SJSA1 (cell line): ENCODE data around the gene CDC42BPB. TPM values are rescaled to one million over a fixed set of nuclear protein-coding genes. Genes with fewer than 3 reads are reported as not detected.

Experiments used
- DNase-seq, 2 experiments: peaks; one replicate each; pipeline ENCODE4 v3.0.0-alpha.2; 2015 to 2020; ENCODE audit warnings: low spot score in 2 of 2, low read depth in 1 of 2
- H3K27ac ChIP-seq: fragments of 250-450 bp; sonication (Bioruptor Pico); 2 replicates; pipeline ENCODE4 v1.5.1; 2020; ENCODE audit warnings: mild to moderate bottlenecking, moderate library complexity
- H3K27me3 ChIP-seq: fragments of 250-450 bp; sonication (Bioruptor Pico); replicated peaks from 2 replicates; pipeline ENCODE4 v1.5.1; 2020; ENCODE audit warnings: mild to moderate bottlenecking, moderate library complexity
- H3K36me3 ChIP-seq: fragments of 250-450 bp; sonication (Bioruptor Pico); 2 replicates; pipeline ENCODE4 v1.5.1; 2020; ENCODE audit warnings: mild to moderate bottlenecking
- H3K4me1 ChIP-seq: fragments of 250-450 bp; sonication (Bioruptor Pico); replicated peaks from 2 replicates; pipeline ENCODE4 v1.6.1; 2021; ENCODE audit warnings: mild to moderate bottlenecking
- H3K4me3 ChIP-seq: fragments of 250-450 bp; sonication (Bioruptor Pico); 2 replicates; pipeline ENCODE4 v1.5.1; 2020; ENCODE audit warnings: mild to moderate bottlenecking
- H3K9me3 ChIP-seq: fragments of 250-450 bp; sonication (Bioruptor Pico); replicated peaks from 2 replicates; pipeline ENCODE4 v1.5.1; 2020; ENCODE audit warnings: mild to moderate bottlenecking
- total RNA-seq: library from RNA; depleted of rRNA; stranded (reverse); fragments of >200 nt; shearing (Covaris generic); gene quantifications from 2 replicates; pipeline ENCODE4 v1.2.3, GENCODE V29; 2014; rRNA removed

The CDC42BPB gene
- total RNA-seq, 1 experiment from 2014 or later: 56.5 TPM

DNA sequence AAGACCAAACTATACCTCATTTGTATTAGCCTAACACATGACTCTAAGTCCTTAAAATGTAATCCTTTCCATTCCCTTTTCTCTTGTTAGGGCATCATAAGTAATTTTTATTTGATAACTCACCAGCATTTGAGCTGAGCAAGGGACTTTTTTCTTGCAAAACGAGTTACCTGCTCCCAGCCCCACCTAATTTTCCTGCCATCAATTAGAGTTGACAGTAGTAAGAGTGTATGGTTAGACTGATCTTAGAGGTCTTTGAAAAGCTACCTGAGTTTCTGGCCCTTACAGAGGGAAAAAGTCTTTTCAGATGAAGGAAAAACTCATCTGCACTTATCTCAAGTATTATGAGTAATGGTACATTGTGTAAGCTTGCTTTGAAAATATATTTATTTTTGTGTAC is 168.6 kb downstream of the CDC42BPB start:
- peaks cover 17% of the 10 kb centered on the region for H3K4me1 ChIP-seq
- H3K4me3 ChIP-seq: no peak overlapping the region
- H3K9me3 ChIP-seq: no peaks in the 10 kb centered on the region
- H3K36me3 ChIP-seq: peaks cover 44% of the 10 kb centered on the region
- no peak overlapping the region for H3K27ac ChIP-seq
- no peak for DNase-seq
- no peaks in the 10 kb centered on the region for H3K27me3 ChIP-seq

DNA sequence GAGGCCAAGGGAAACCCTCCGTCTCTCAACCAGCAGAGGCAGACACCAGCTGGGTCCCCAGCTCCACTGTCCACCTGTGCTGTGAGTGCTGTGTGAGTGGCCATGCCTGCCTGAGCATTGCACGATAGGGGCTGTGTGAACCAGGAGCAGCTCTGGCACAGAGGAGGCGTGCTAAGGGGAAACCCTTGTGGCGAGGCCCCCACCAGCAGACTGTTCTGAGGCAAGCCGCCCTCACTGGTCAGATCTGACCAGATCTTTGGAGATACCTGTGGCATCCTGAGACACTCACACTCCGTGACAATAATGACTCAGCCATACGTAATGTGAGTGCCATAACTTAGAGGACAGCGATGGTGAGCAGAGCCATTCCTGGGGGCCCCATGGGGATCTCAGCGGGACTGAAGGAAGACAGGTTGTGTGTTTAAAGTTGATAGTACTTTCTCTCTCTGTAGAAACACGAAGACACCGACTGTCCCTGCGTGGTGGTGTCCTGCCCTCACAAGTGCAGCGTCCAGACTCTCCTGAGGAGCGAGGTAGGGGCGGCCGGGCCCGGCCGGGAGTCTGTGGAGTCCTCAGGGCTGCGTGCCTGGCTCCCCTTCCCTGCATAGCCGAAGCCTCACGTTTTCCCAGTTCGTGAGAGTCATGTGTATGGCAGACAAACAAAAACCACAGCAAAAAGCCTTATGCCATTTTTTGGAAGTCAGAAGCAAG is 171.5 kb downstream of the CDC42BPB start:
- H3K27ac ChIP-seq: no peak overlapping the region
- no peaks in the 10 kb centered on the region for H3K27me3 ChIP-seq
- H3K4me3 ChIP-seq: no peak overlapping the region
- H3K9me3 ChIP-seq: no peaks in the 10 kb centered on the region
- peaks cover 44% of the 10 kb centered on the region for H3K36me3 ChIP-seq
- no peak for DNase-seq
- no peaks in the 10 kb centered on the region for H3K4me1 ChIP-seq

DNA sequence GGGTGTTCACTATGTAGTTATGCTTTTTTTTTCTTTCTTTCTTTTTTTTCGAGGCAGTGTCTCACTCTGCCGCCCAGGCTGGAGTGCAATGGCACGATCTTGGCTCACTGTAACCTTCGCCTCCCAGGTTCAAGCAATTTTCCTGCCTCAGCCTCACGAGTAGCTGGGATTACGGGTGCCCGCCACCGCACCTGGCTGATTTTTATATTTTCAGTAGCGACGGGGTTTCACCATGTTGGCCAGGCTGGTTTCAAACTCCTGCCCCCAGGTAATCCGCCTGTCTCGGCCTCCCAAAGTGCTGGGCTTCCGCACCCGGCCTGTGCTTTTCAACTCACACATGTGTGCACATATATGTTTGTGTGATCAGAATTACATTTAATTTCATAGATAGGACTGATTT is 173.8 kb downstream of the CDC42BPB start:
- H3K9me3 ChIP-seq: no peaks in the 10 kb centered on the region
- H3K4me1 ChIP-seq: no peaks in the 10 kb centered on the region; the same call in 1 of the 2 replicates
- H3K36me3 ChIP-seq: peaks cover 43% of the 10 kb centered on the region
- H3K4me3 ChIP-seq: no peak overlapping the region
- DNase-seq: no peak
- no peak overlapping the region for H3K27ac ChIP-seq
- H3K27me3 ChIP-seq: no peaks in the 10 kb centered on the region

DNA sequence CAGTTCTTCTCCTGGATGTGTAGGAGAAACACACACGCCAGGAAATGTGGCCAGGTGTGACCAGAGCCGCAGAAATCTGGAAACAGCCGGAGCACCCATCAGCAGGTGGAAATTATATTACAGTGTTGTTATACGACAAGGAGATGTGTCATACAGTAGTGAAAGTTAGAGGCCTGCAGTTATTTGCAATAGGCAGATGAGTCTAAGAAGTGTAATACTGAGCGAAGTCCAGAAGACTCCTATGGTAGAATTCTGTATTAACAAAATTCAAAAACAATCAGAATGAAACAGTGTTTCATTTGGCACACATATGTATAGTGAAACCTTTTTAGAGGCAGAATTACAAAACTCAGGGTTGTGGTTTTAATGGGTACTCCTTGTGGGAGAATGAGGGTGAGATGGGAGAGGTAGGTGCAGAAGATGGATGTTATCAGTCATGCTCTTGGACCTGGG is 174.2 kb downstream of the CDC42BPB start:
- peaks cover 45% of the 10 kb centered on the region for H3K36me3 ChIP-seq
- H3K4me3 ChIP-seq: no peak overlapping the region
- no peaks in the 10 kb centered on the region; the same call in 1 of the 2 replicates for H3K4me1 ChIP-seq
- no peaks in the 10 kb centered on the region for H3K9me3 ChIP-seq
- DNase-seq: no peak
- no peaks in the 10 kb centered on the region for H3K27me3 ChIP-seq
- no peak overlapping the region for H3K27ac ChIP-seq

Other genes starting within 250 kb of the CDC42BPB start
- not detected in 2 replicates for gene AMN, start 134.9 kb downstream of the CDC42BPB start, total RNA-seq
- 0.82 TPM in 1 of 2 replicates, not detected in the other for gene LBHD2, start 26.7 kb upstream of the CDC42BPB start, total RNA-seq
- gene EXOC3L4, start 37.2 kb upstream of the CDC42BPB start, total RNA-seq: 0.50 TPM in 1 of 2 replicates, not detected in the other
- gene TNFAIP2, start 65.9 kb upstream of the CDC42BPB start, total RNA-seq: 28.4 and 43.0 TPM in 2 replicates